Measurements from ENCODE around the gene PRR5.

The PRR5 gene

GRCh38 chr22:44709881-44710392, 7.9 kb downstream of the PRR5 start:
- H3K36me3 ChIP-seq (ENCODE audit: insufficient read depth, low read length) = no peaks in the 10 kb centered on the region
- H3K27me3 ChIP-seq (ENCODE audit: control insufficient read depth, insufficient read depth, low read length) = no peaks in the 10 kb centered on the region
- no peak overlapping the region for H3K4me3 ChIP-seq (ENCODE audit: low read length)
- H3K4me2 ChIP-seq (ENCODE audit: low read length) = no peak overlapping the region
- H3K9me3 ChIP-seq (replicated peaks; ENCODE audit: low read length) = no peaks in the 10 kb centered on the region
- no peak overlapping the region for H3K9ac ChIP-seq (ENCODE audit: low read depth, low read length)
- H3K4me1 ChIP-seq (ENCODE audit: control insufficient read depth, insufficient read depth, low read length) = peaks cover 18% of the 10 kb centered on the region

DNA sequence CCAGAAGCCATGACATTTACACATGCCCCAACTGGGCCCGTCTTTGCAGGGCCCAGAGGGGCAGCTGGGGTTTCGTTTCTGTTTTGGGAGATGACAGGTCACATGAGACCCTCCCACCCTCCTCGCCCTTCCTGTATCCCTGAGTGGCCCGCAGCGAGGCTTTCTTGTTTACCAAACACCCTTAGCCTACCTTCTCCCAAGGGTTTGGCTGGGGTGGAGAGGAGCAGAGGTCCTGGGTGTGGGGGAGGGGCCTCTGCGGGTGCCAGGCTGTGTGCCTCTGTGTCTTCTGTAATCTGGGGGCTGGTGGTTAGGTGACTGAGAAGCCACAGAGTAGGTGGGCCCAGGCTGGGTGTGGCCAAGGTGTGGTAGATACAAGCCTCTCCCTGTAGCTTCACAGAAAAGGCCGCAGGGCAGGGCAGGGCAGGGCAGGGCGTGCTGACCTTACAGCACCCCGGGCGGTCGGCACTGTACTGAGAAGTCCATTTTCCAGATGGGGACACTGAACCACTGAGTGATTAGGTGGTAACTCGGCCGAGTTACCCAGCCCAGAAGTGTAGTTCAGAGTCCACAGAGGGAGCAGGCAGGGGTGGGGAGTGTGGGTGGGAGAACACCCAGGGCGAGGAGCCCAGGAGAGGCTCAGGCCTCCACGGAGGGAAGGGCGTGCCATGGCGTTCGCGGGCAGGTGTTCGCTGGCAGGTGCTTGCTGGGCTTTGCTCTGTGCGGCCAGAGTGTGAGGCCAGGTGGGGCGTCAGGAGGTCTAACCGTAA, 8.7 kb downstream of the PRR5 start:
- H3K9ac ChIP-seq (ENCODE audit: low read depth, low read length) = no peak overlapping the region

GRCh38 chr22:44711241-44711560, 9.2 kb downstream of the PRR5 start:
- no peak overlapping the region for H3K4me3 ChIP-seq (ENCODE audit: low read length)
- H3K4me2 ChIP-seq (ENCODE audit: low read length) = no peak overlapping the region
- H3K4me1 ChIP-seq (ENCODE audit: control insufficient read depth, insufficient read depth, low read length) = peaks cover 18% of the 10 kb centered on the region
- no peaks in the 10 kb centered on the region for H3K9me3 ChIP-seq (replicated peaks; ENCODE audit: low read length)
- H3K27me3 ChIP-seq (ENCODE audit: control insufficient read depth, insufficient read depth, low read length) = no peaks in the 10 kb centered on the region
- H3K36me3 ChIP-seq (ENCODE audit: insufficient read depth, low read length) = no peaks in the 10 kb centered on the region
- H3K9ac ChIP-seq (ENCODE audit: low read depth, low read length) = no peak overlapping the region

More for the DNA sequence above, 8.7 kb downstream of the PRR5 start:
- Histone ChIP-seq H3K27me3 (ENCODE audit: control insufficient read depth, insufficient read depth, low read length) (no peaks in the 10 kb centered on the region), H3K4me3 (ENCODE audit: low read length) (no peak overlapping the region), H3K4me2 (ENCODE audit: low read length) (no peak overlapping the region), H3K36me3 (ENCODE audit: insufficient read depth, low read length) (no peaks in the 10 kb centered on the region), H3K9me3 (replicated peaks; ENCODE audit: low read length) (no peaks in the 10 kb centered on the region), H3K4me1 (ENCODE audit: control insufficient read depth, insufficient read depth, low read length) (peaks cover 18% of the 10 kb centered on the region)

GRCh38 chr22:44711690-44712555, 9.9 kb downstream of the PRR5 start:
- H3K4me2 ChIP-seq (ENCODE audit: low read length) = peak overlapping the region; percentile 44
- H3K9ac ChIP-seq (ENCODE audit: low read depth, low read length) = peak overlapping the region; percentile 10
- peaks cover 18% of the 10 kb centered on the region for H3K4me1 ChIP-seq (ENCODE audit: control insufficient read depth, insufficient read depth, low read length)
- no peaks in the 10 kb centered on the region for H3K9me3 ChIP-seq (replicated peaks; ENCODE audit: low read length)
- no peak overlapping the region for H3K4me3 ChIP-seq (ENCODE audit: low read length)
- H3K36me3 ChIP-seq (ENCODE audit: insufficient read depth, low read length) = no peaks in the 10 kb centered on the region
- H3K27me3 ChIP-seq (ENCODE audit: control insufficient read depth, insufficient read depth, low read length) = no peaks in the 10 kb centered on the region

DNA sequence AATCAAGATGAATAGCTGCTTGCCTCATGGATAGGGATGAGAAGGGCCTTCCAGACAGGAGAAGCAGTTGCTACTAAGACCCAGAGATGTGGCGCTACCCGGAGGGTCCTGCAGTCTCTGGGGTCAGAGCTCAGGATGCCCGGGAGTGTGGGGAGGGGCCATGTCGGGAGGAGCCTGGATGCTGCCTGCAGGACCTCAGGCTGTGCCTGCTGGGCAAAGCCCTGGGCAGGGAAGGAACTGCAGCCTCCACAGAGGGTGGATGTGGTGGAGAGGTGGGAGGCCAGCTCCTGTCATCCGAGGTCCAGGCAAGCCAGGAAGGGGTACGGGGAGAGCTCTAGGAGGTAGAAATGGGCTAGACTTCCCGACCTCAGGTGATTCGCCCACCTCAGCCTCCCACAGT, 11.0 kb downstream of the PRR5 start:
- H3K4me2 ChIP-seq (ENCODE audit: low read length) = no peak overlapping the region
- H3K9me3 ChIP-seq (replicated peaks; ENCODE audit: low read length) = no peaks in the 10 kb centered on the region
- no peak overlapping the region for H3K9ac ChIP-seq (ENCODE audit: low read depth, low read length)
- H3K4me3 ChIP-seq (ENCODE audit: low read length) = no peak overlapping the region
- no peaks in the 10 kb centered on the region for H3K27me3 ChIP-seq (ENCODE audit: control insufficient read depth, insufficient read depth, low read length)
- H3K36me3 ChIP-seq (ENCODE audit: insufficient read depth, low read length) = no peaks in the 10 kb centered on the region
- H3K4me1 ChIP-seq (ENCODE audit: control insufficient read depth, insufficient read depth, low read length) = peaks cover 18% of the 10 kb centered on the region

DNA sequence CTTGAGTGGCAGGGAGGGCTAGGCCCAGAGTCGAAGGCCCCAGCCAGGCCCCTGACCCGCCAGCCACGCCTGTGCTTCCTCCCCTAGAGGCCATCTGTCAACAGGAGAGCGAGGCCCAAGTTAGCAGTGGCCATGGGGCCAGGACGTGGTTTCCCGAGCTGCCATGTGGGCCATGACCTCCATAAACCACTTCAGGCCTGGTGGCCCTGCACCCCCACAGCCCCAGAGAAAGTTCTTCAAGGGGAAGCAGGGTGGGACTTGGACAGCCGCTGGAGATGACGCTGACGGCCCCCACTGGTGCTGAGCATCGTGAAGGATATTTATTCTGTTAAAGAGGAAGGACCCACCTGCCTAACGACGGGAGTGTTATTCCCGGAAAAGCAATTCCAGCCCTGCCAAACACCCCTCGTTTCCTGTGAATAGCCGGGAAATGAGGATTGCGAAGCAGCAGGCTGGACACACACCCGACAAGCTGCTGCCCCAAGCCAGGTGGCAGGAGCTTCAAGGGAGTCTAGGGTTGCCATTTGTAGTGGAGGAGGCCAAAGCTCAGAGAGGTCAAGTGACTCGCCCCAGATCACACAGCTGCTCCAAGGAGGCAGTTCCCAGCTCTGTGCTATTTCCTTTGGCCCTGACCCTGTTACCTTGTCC, 12.8 kb downstream of the PRR5 start:
- no peak overlapping the region for H3K4me2 ChIP-seq (ENCODE audit: low read length)
- peaks cover 18% of the 10 kb centered on the region for H3K4me1 ChIP-seq (ENCODE audit: control insufficient read depth, insufficient read depth, low read length)
- H3K27me3 ChIP-seq (ENCODE audit: control insufficient read depth, insufficient read depth, low read length) = no peaks in the 10 kb centered on the region
- no peaks in the 10 kb centered on the region for H3K9me3 ChIP-seq (replicated peaks; ENCODE audit: low read length)
- H3K9ac ChIP-seq (ENCODE audit: low read depth, low read length) = no peak overlapping the region
- no peaks in the 10 kb centered on the region for H3K36me3 ChIP-seq (ENCODE audit: insufficient read depth, low read length)
- no peak overlapping the region for H3K4me3 ChIP-seq (ENCODE audit: low read length)

GRCh38 chr22:44718418-44718817, 16.4 kb downstream of the PRR5 start:
- Histone ChIP-seq H3K4me2 (ENCODE audit: low read length) (no peak overlapping the region), H3K9me3 (replicated peaks; ENCODE audit: low read length) (no peaks in the 10 kb centered on the region), H3K27me3 (ENCODE audit: control insufficient read depth, insufficient read depth, low read length) (no peaks in the 10 kb centered on the region), H3K36me3 (ENCODE audit: insufficient read depth, low read length) (no peaks in the 10 kb centered on the region), H3K9ac (ENCODE audit: low read depth, low read length) (no peak overlapping the region), H3K4me1 (ENCODE audit: control insufficient read depth, insufficient read depth, low read length) (no peaks in the 10 kb centered on the region), H3K4me3 (ENCODE audit: low read length) (no peak overlapping the region)

- Histone ChIP-seq H3K9ac (ENCODE audit: low read depth, low read length) (no peak overlapping the region), H3K4me1 (ENCODE audit: control insufficient read depth, insufficient read depth, low read length) (no peaks in the 10 kb centered on the region), H3K4me3 (ENCODE audit: low read length) (no peak overlapping the region), H3K9me3 (replicated peaks; ENCODE audit: low read length) (no peaks in the 10 kb centered on the region), H3K4me2 (ENCODE audit: low read length) (no peak overlapping the region), H3K36me3 (ENCODE audit: insufficient read depth, low read length) (no peaks in the 10 kb centered on the region), H3K27me3 (ENCODE audit: control insufficient read depth, insufficient read depth, low read length) (no peaks in the 10 kb centered on the region)
Measured at GRCh38 chr22:44719586-44720368, 17.8 kb downstream of the PRR5 start.

DNA sequence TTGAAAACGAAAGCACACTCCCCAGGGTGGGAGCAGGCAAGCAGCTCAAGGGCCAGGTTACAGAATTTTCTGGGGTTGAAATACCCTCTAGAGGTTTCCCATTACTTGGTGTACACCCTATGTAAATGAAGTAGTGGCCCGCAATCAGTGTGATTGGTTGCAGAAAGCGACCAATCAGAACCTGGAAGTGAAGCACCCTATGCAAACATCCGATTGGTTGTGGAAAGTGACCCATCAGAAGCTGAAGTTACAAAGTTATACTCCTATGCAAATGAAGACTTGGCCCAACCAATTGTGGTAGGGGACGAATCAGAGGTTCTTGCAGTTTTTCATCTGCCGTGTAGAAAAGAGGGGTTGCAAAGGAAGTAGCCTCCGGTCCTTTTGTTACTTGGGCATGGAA, 19.2 kb downstream of the PRR5 start:
- Histone ChIP-seq H3K9me3 (replicated peaks; ENCODE audit: low read length) (no peaks in the 10 kb centered on the region), H3K4me2 (ENCODE audit: low read length) (no peak overlapping the region), H3K4me1 (ENCODE audit: control insufficient read depth, insufficient read depth, low read length) (no peaks in the 10 kb centered on the region), H3K4me3 (ENCODE audit: low read length) (no peak overlapping the region), H3K27me3 (ENCODE audit: control insufficient read depth, insufficient read depth, low read length) (no peaks in the 10 kb centered on the region), H3K36me3 (ENCODE audit: insufficient read depth, low read length) (no peaks in the 10 kb centered on the region), H3K9ac (ENCODE audit: low read depth, low read length) (no peak overlapping the region)

DNA sequence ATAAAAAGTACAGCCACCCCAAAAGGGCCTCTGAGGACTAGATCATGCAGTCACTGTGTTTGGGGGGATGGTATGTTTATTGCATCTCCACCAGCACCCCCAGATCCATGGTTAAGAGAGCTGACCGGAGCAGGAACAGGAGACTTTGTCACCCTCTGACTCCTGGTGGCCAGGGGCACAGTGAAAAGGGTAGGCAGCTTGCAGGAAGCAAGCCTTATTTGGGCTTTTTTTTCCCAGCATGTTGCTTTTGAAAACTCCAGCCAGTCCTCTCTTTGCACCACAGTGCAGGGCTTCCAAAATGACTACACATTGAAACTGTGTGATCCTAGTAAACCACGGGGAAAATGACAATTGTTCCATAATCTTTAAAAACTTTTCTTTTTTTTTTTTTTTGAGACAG, 20.6 kb downstream of the PRR5 start:
- no peak overlapping the region for H3K4me3 ChIP-seq (ENCODE audit: low read length)
- no peaks in the 10 kb centered on the region for H3K36me3 ChIP-seq (ENCODE audit: insufficient read depth, low read length)
- no peak overlapping the region for H3K4me2 ChIP-seq (ENCODE audit: low read length)
- H3K9ac ChIP-seq (ENCODE audit: low read depth, low read length) = no peak overlapping the region
- no peaks in the 10 kb centered on the region for H3K27me3 ChIP-seq (ENCODE audit: control insufficient read depth, insufficient read depth, low read length)
- H3K4me1 ChIP-seq (ENCODE audit: control insufficient read depth, insufficient read depth, low read length) = no peaks in the 10 kb centered on the region
- no peaks in the 10 kb centered on the region for H3K9me3 ChIP-seq (replicated peaks; ENCODE audit: low read length)

- no peaks in the 10 kb centered on the region for H3K36me3 ChIP-seq (ENCODE audit: insufficient read depth, low read length)
- peaks cover 9% of the 10 kb centered on the region for H3K27me3 ChIP-seq (ENCODE audit: control insufficient read depth, insufficient read depth, low read length)
- no peak overlapping the region for H3K4me3 ChIP-seq (ENCODE audit: low read length)
- peaks cover under 1% of the 10 kb centered on the region for H3K4me1 ChIP-seq (ENCODE audit: control insufficient read depth, insufficient read depth, low read length)
- H3K9ac ChIP-seq (ENCODE audit: low read depth, low read length) = no peak overlapping the region
- no peaks in the 10 kb centered on the region for H3K9me3 ChIP-seq (replicated peaks; ENCODE audit: low read length)
- no peak overlapping the region for H3K4me2 ChIP-seq (ENCODE audit: low read length)
Measured at GRCh38 chr22:44723801-44724200, 21.8 kb downstream of the PRR5 start.

All from skeletal muscle satellite cell (primary cell).